NCI-H460 (cell line): Measurements from ENCODE around the gene SENP8. TPM values are rescaled to one million over a fixed set of nuclear protein-coding genes. Genes with fewer than 3 reads are reported as not detected.

Source experiments
- DNase-seq: peaks from one replicate; pipeline ENCODE4 v3.0.0-alpha.2; 2016; ENCODE audit warnings: low read depth; ENCODE audit errors: extremely low read depth
- total RNA-seq: library from RNA; depleted of rRNA; stranded (reverse); fragments of >200 nt; shearing (Covaris generic); gene quantifications from 2 replicates; pipeline ENCODE4 v1.2.3, GENCODE V29; 2014; rRNA removed

Gene SENP8
- total RNA-seq, 1 experiment from 2014 or later: 2.8 TPM

- no peak for DNase-seq
Measured at GRCh38 chr15:72173864-72174550, 55.8 kb downstream of the SENP8 start.

- no peak for DNase-seq
Measured at GRCh38 chr15:72174551-72175165, 56.5 kb downstream of the SENP8 start.

- no peak for DNase-seq
Measured at GRCh38 chr15:72175186-72176044, 57.2 kb downstream of the SENP8 start.

GRCh38 chr15:72176159-72176558 is 58.0 kb downstream of the SENP8 start:
- DNase-seq: no peak

GRCh38 chr15:72176743-72177142 is 58.5 kb downstream of the SENP8 start:
- no peak for DNase-seq

- no peak for DNase-seq
Measured at GRCh38 chr15:72178976-72179585, 60.9 kb downstream of the SENP8 start.

GRCh38 chr15:72179950-72180581 is 61.9 kb downstream of the SENP8 start:
- DNase-seq: no peak

GRCh38 chr15:72180761-72181324 is 62.6 kb downstream of the SENP8 start:
- no peak for DNase-seq

GRCh38 chr15:72182244-72182643 is 64.0 kb downstream of the SENP8 start:
- no peak for DNase-seq

- no peak for DNase-seq
Measured at GRCh38 chr15:72182673-72183072, 64.5 kb downstream of the SENP8 start.

- DNase-seq: no peak
Measured at GRCh38 chr15:72183781-72184164, 65.6 kb downstream of the SENP8 start.

- no peak for DNase-seq
Measured at GRCh38 chr15:72184165-72184811, 66.1 kb downstream of the SENP8 start.

GRCh38 chr15:72189250-72189902 is 71.2 kb downstream of the SENP8 start:
- DNase-seq: no peak

GRCh38 chr15:72192416-72192815 is 74.2 kb downstream of the SENP8 start:
- no peak for DNase-seq

Other genes starting within 250 kb of the SENP8 start
- gene MYO9A, start 253 bp upstream of the SENP8 start, total RNA-seq: 16.8 and 19.6 TPM in 2 replicates
- 0.25 and 0.43 TPM in 2 replicates for gene GRAMD2A, start 79.4 kb downstream of the SENP8 start, total RNA-seq
- gene PKM, start 112.8 kb downstream of the SENP8 start, total RNA-seq: 858 and 924 TPM in 2 replicates
- gene PARP6, start 154.2 kb downstream of the SENP8 start, total RNA-seq: 31.4 and 36.9 TPM in 2 replicates
- gene CELF6, start 201.8 kb downstream of the SENP8 start, total RNA-seq: 0.10 and 0.32 TPM in 2 replicates